ENCODE results near the gene TRAPPC12. TPM values are rescaled to one million over a fixed set of nuclear protein-coding genes. Genes with fewer than 3 reads are reported as not detected.

TRAPPC12 gene
- total RNA-seq, 4 donors from 2014 or later = 125 to 157 (median 145) TPM

DNA sequence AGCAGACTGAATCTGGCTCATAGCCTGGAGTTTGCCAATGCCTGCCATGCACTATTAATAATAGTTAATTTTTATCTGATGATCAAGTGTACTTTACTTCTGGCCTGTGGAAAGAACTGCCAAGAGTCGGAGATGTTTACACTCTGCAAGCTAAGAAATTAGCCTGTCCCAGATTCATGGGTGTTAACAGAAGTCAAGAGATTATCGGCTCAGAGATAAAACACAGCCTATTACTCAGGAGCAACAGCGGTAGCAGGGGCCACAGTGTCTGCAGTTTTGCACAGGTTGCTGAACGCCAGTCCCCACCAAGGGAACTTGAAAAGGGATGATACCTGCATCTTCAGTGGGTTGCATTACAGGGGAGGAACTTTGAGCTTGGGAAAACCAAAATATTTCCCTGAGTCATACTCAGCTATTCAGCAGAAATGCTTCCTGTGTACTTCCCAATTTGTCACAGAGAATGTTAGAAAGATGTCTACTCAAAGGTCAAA is 144.1 kb downstream of the TRAPPC12 start:
- DNase-seq (ENCODE audit: low spot score in 2 of 2) = no peak
- no peak overlapping the region for H3K4me3 ChIP-seq
- TF ChIP-seq EP300 (IDR thresholded peaks at IDR 0.05) (no peak), POLR2A (IDR thresholded peaks at IDR 0.05) (no peak), CTCF (IDR thresholded peaks at IDR 0.05) (no peak)
- H3K27me3 ChIP-seq = no peaks in the 10 kb centered on the region
- 81 to 84% methylated on average over 4 of the region's 4 CpGs for WGBS, 2 donors
- H3K4me1 ChIP-seq = peaks cover 0 to 33% (median 14%) of the 10 kb centered on the region in 4 donors
- no peaks in the 10 kb centered on the region for H3K36me3 ChIP-seq
- H3K27ac ChIP-seq = peak overlapping the region in 1 of 4 donors; percentile 16
- no peaks in the 10 kb centered on the region for H3K9me3 ChIP-seq

GRCh38 chr2:3526871-3527270 is 147.4 kb downstream of the TRAPPC12 start:
- WGBS, 2 donors = 85 to 88% methylated on average over 20 to 21 of the region's 22 CpGs
- Histone ChIP-seq H3K4me3 (no peak overlapping the region), H3K36me3 (peaks cover 0 to 16% (median 0%) of the 10 kb centered on the region in 3 donors), H3K4me1 (peaks cover 0 to 15% (median 5%) of the 10 kb centered on the region in 4 donors), H3K27me3 (no peaks in the 10 kb centered on the region), H3K27ac (no peak overlapping the region), H3K9me3 (no peaks in the 10 kb centered on the region)
- no peak for TF ChIP-seq CTCF (IDR thresholded peaks at IDR 0.05)
- TF ChIP-seq EP300 (IDR thresholded peaks at IDR 0.05) = no peak
- no peak for TF ChIP-seq POLR2A (IDR thresholded peaks at IDR 0.05)
- no peak for DNase-seq (ENCODE audit: low spot score in 2 of 2)

- H3K9me3 ChIP-seq = no peaks in the 10 kb centered on the region
- H3K27me3 ChIP-seq = no peaks in the 10 kb centered on the region
- peaks cover 0 to 15% (median 5%) of the 10 kb centered on the region in 4 donors for H3K4me1 ChIP-seq
- H3K27ac ChIP-seq = no peak overlapping the region
- WGBS, 2 donors = 80 to 81% methylated on average over 37 to 40 of the region's 40 CpGs
- DNase-seq (ENCODE audit: low spot score in 2 of 2) = no peak
- no peak overlapping the region for H3K4me3 ChIP-seq
- H3K36me3 ChIP-seq = peaks cover 0 to 29% (median 0%) of the 10 kb centered on the region in 3 donors
- TF ChIP-seq EP300 (IDR thresholded peaks at IDR 0.05) (no peak), CTCF (IDR thresholded peaks at IDR 0.05) (no peak), POLR2A (IDR thresholded peaks at IDR 0.05) (no peak)
These were observed 148.6 kb downstream of the TRAPPC12 start for GRCh38 chr2:3527886-3528785.

Other genes with a start within 250 kb of the TRAPPC12 start
- gene EIPR1, start 1.9 kb upstream of the TRAPPC12 start, total RNA-seq = 10 to 100 TPM; 24.9 to 46.2 (median 36.3) TPM
- 100 to 1,000 TPM in 3 of 4 donors, 10 to 100 TPM in 1; 51.9 to 112 (median 106) TPM for gene ADI1, start 139.8 kb downstream of the TRAPPC12 start, total RNA-seq
- 10 to 100 TPM; 21.6 to 31.0 (median 26.1) TPM for gene RNASEH1, start 178.6 kb downstream of the TRAPPC12 start, total RNA-seq
- 1,000 to 10,000 TPM; 2,343 to 3,332 (median 3,117) TPM for gene RPS7, start 195.6 kb downstream of the TRAPPC12 start, total RNA-seq
- gene COLEC11, start 215.4 kb downstream of the TRAPPC12 start, total RNA-seq = 1 to 10 TPM in 2 of 4 donors, under 1 TPM in 1, not detected in 1; 0.66 to 6.7 (median 1.6) TPM

Measured in tibial nerve (tissue), 4 donors.